ENCODE results near the gene PDE4D.

PDE4D gene

GRCh38 chr5:59238126-59238902 is 655.2 kb downstream of the PDE4D start:
- DNase-seq, result no peak

- no peak for DNase-seq
These were observed 656.5 kb downstream of the PDE4D start for GRCh38 chr5:59236986-59237385.

DNA sequence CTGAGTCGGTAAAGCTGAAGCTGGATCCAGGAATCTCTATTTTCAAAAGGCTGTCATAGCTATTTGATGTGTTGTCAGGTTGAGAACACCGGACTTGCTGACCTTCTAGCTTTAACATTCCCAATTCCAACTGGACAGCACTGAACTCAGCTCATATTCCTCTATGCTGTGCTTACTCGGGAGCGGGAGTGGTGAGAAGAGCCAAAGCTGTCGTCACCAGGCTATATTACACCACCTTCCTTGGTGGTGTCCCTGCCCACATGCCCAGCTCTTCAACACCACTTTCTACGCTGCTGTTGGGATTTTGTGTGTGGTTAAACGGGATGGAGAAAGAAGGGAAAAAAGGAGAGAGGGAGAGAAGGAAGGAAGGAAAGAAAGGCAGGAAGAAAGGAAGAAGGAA is 657.1 kb downstream of the PDE4D start:
- DNase-seq, result no peak

DNA sequence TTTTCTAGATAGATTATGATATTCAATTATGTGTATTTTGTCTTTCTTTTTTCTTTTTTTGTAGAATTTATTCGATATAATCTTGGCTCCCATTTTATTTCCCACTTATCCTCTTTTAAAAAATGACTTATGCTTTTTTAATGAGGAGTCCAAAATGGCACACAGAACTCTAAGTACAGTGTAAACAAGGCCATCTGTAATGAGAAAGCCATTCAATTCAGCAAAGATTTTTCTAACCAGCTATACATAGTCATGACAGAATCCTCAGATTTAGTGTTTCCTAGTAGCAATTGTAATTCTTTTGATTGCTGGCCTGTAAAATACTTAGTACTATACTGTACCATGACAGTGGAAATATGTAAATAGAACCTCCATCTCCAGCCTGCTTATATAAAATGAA is 659.3 kb downstream of the PDE4D start:
- DNase-seq, result no peak

DNA sequence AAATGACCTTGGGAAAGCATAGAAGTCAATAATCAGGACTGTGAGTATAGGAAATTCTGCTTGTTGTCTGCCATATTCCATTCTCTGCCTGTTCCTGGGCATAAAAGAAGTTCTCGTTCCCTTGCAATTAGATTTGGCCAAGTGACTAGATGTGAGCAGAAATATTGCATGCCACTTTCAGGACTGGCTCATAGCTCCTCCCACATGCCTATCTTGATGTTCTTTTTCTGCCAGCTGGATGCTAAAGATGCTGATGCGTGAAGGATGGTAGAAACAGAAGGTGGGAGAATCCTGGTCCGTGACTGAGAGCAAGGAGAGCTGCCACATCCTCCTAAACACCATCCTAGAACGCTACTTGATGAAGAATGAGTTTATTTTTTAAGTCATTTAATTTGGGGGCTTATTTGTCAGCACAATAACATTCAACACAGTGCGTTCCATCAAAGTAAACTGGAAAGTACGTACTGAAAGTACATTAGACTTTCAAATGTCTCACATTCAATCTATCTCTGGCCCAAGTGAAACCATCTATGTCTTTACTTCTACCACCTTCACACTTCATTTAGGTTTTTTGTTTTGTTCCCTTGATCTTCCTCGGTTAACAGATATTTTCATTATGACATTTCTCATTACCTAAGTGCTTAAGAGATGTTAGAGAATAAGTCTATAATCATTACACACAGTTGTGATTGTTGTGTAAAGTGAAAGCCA is 662.1 kb downstream of the PDE4D start:
- DNase-seq, result no peak

DNA sequence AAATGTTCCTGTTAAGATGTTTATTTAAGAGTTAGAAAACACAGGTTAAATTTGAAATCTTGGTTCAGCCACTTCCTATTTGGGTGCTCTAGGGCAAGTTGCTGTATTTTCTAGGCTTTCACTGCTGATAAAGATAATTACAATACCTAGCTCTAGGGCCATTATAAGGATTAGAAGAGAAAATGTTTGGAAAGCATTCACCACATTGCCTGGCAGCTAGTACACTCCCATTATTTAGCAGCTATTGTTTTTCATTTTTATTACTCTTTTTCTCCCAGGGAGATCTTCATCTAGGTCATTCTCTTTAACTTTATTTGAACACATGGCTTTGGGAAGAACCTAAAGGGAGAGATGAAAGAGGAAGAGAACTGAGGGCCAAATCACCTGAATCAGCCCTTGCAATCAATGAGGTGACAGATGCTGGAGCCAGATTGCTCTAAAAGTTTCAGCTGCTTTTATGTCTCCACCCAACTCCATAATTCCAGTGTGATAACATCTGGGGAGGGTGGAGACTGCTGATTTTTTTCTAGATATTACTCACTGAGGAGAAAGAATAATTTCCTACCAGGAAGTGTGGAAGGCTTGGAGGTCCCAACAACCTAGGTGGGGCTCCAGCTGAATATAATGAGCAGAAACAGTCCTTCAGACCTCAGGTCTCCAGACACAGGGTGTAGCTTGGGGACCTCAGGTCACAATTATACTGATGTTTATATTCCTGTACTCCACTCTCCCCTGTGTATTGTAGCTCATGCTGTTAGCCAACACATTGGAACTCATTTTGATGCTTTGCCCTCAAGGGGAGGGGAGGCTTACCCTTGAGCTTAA is 670.6 kb downstream of the PDE4D start:
- DNase-seq, result no peak

- no peak for DNase-seq
These were observed 671.8 kb downstream of the PDE4D start for GRCh38 chr5:59221769-59222168.

- no peak for DNase-seq
These were observed 675.0 kb downstream of the PDE4D start for GRCh38 chr5:59218424-59219045.

DNA sequence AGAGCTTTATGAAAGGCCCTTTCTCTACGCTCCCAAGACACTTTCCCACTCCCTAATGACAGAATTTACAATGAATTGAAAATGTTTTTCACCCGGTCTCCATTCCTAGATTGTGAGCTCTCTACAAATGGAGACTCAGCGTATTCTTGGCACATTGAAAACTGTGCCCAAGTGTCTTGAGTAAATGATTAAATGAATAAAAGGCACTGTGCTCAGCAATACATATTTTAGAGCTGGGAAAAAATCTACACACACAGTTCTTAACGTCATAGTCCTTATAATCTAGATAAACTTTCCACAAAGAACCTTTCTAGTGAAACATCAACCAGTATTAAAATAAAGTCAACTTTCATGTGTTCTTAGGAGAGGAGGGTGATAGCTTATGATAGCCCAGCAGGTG is 676.7 kb downstream of the PDE4D start:
- DNase-seq, result no peak

DNA sequence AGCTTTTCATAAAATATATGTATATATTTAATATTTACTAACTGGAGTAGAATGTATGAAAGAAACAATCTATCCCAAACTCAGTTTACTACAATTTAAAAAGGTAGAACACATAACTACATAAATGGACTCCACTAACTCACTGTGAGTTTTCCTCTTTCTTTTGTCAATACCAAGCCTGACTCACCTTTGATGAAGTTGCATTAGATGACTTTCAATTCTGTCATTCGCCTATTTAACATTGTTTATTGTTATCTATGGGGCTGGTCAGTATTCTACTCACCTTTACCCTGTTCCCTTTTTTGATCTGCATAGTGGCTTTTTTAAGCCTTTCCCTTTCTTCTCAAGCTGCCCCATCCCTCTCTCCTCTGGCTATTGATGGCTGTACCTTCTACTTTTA is 680.9 kb downstream of the PDE4D start:
- DNase-seq, result no peak

GRCh38 chr5:59209758-59210359 is 683.7 kb downstream of the PDE4D start:
- no peak for DNase-seq

DNA sequence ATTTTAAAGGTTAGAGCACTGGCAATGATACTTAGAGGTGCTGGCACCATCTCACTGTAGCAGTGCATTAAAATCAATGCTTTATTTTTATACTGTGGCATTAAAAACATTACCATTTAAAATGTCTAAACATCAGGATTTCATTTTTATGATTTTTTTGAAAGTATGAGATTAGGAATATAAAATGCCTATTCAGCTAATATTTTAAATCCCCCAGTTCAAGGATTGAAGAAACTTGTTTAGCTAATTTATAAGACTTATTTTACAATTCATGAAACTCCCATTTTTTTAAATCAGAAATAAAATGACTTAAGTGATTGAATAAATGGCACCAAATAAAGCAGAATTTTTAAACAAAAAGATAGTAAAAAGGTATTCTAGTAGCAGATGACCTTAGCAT is 685.1 kb downstream of the PDE4D start:
- DNase-seq, result no peak

DNA sequence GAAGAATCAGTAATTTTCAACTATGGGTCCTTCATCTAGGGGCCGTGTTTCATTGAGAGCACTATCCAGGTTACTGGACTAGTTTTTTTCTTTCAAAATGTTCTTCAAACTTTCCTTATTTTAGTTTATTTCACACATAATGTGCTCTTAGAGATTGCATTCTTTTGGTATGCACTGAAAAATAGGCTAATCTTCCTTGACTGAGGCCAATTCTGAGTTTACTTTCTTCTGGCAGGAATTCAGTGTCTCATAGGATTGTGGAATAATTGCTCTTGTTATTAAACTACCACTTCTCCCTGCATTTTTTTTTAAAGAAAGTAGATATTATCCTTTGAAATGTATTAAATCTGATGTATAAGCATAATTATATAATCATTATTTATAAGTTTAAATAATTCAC is 686.1 kb downstream of the PDE4D start:
- no peak for DNase-seq

- DNase-seq, result no peak
These were observed 687.4 kb downstream of the PDE4D start for GRCh38 chr5:59206132-59206581.

DNA sequence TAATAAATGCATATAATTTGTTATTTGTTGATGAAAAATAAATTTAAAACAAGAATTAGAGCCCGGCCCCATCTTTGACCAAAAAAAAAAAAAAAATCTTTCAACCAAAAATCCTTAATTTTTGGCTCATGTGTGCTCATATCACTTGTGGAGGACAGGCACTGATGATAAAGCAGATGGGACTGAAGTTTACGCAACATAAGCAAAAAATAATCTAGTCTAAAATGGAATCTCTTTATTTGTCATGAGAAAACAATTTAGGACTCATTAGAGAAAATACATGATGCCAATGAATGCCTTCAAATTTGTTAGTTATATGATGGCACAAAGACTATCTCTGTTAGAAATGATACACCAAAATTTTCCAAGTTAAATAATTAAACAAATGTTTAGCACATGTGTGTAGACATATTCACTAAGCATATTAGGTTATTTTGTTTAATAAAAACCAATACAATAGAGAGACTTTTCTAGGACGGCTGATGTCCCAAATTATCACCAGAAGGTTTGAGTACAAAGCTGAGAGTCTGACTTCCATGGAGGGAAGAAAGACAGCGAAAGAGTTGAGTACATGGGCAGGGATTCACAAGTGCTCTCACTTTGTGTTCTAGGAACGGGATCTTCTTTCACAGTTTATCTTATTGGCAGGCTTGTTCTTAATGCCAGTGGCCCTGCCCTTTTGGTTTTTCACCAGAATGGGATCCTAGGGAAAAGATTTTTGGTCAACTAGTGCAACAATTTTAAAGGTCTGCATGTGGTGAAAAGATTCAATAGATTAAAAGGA is 689.2 kb downstream of the PDE4D start:
- no peak for DNase-seq

- DNase-seq, result no peak
These were observed 693.7 kb downstream of the PDE4D start for GRCh38 chr5:59199868-59200267.

GRCh38 chr5:59198832-59199231 is 694.7 kb downstream of the PDE4D start:
- no peak for DNase-seq

DNA sequence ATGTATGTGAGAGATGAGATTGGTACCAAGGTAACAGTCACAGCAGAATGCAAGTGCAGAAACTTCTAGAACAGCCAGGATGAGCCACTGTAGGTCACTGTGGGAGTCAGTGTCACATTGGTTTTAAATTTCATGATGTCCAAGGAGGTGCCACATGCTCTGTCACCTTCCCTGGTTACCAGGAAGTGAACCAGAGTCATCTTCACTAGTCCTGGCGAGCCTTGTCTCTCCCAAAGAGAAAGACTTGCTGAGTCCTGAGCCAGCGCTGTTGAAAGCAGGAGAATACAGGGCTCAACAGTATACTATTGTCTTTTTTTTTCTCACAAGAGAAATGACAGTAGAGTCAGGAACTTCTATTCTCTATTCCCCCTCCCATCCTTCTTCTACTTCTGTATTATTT is 695.2 kb downstream of the PDE4D start:
- DNase-seq, result no peak

DNA sequence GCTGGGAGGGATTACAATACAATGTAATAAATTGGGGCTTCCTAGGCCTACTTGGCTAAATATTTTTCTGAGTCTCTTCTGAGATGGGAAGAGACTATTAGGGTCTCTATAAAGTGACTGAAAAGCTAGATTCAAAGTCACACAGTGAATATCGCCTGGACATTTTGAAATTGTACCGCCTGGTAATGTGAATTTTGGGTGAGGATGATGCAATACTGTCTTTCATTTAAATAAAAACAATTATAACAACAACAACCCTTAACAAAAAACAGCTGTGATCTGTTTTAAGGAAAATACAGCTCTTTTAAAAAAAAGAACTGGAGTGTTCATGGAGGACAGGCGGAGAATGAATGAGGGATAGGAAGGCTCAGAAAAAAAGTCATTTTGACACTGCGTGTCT is 695.6 kb downstream of the PDE4D start:
- no peak for DNase-seq

DNA sequence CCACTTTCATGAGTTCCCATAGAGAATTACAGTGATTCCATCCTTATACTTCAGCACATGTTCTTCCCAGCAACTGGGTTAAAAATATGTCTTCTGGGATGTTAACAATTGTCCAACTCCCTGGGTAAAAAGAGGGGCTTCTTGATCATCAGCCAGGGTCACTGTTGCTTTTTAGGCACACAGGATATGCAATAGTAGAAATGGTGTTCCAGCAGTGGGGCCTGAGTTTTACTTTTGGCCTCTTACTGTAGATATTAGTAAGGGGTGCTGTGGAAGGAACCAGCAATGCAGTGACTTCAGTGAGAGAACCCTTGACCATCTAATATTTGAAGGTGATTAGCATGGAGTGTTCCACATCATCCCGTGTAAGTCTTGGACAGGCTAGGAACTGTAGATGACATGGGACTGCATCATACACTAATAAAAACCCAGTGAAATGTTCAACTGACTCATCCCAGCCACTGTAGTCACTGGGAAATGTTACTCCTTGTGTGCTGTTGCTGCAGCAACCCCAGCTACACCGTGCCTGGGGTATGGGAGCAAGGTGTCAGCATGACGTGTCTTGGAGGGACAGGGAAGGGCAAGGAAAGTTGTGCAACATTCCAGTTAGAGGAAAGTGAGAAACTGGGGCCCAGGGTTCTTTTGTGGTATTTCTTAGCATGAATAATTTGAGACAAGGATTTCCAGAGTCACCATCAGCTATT is 699.8 kb downstream of the PDE4D start:
- DNase-seq, result no peak

DNA sequence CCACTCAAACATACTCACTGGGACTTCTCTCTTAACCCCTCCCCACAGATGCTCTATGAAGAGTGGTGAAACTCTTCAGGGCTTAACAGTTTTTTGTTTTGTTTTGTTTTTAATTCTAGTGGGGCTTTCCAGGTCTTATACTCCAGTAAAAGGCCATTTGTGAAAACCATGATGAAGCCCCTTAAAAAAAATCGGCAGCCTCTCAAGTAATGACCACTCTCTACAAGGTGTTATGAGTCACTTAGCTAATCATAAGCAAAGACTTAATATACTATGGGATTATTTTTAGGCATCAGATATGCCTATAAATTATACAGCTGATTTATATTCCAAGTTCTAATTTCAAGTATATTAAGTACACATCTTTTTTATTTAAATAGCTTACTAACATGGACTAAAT is 702.8 kb downstream of the PDE4D start:
- DNase-seq, result no peak

Measured in bone marrow (tissue), 2 donors.